Prostate gland (tissue), 2 donors: ENCODE results near the gene E2F4. TPM values are rescaled to one million over a fixed set of nuclear protein-coding genes. Genes with fewer than 3 reads are reported as not detected.

Source experiments
- DNase-seq: peaks from one replicate; pipeline ENCODE4 v3.0.0-alpha.2; 2019; ENCODE audit warnings: low spot score
- H3K27ac ChIP-seq, 2 donors: fragments of 200-600 bp; sonication (generic); 2 replicates each; pipeline ENCODE4 v1.5.1; 2017 to 2019
- H3K27me3 ChIP-seq: fragments of 200-600 bp; sonication (generic); replicated peaks from 2 replicates; pipeline ENCODE4 v1.5.1; 2019; ENCODE audit not compliant: insufficient read depth
- H3K36me3 ChIP-seq, 2 donors: fragments of 200-600 bp; sonication (generic); 1 replicate in 1 of 2; 2 replicates in 1 of 2; pipeline versions ENCODE4 v1.5.1 to v1.8.1; 2017 to 2019
- H3K4me1 ChIP-seq: fragments of 200-600 bp; sonication (generic); replicated peaks from 2 replicates; pipeline ENCODE4 v1.5.1; 2019
- H3K4me3 ChIP-seq, 2 donors: fragments of 200-600 bp; sonication (generic); 2 replicates each; pipeline ENCODE4 v1.5.1; 2017 to 2019
- H3K9me3 ChIP-seq: fragments of 200-600 bp; sonication (generic); 2 replicates; pipeline ENCODE4 v1.5.1; 2017
- POLR2A ChIP-seq: fragments of 450-650 bp; IDR thresholded peaks from one replicate; pipeline ENCODE4 v1.6.1; 2016; ENCODE audit warnings: antibody characterized with exemption, mild to moderate bottlenecking
- POLR2AphosphoS5 ChIP-seq: sonication (generic); formaldehyde crosslinking; IDR thresholded peaks from one replicate; pipeline ENCODE4 v1.6.1; 2017; ENCODE audit warnings: antibody characterized with exemption
- WGBS: methylation state at CpG from one replicate; pipeline ENCODE4 v1.1.5; 2018; 5-methylcytosine and 5-hydroxymethylcytosine counted together
- intact Hi-C: fragments of 100-400 bp; cut with DNase I; formaldehyde crosslinking; loops from one replicate; pipeline ENCODE4 v1.14.2; 2022
- total RNA-seq, 2 donors: library from RNA; depleted of rRNA; stranded (reverse); fragments of >200 nt; gene quantifications; one replicate each; pipeline ENCODE4 v1.1.0, GENCODE V29; 2016
- TF ChIP-seq, protein P1 (sequence below), 4 experiments: fragments of 200-600 bp in 2 of 4; fragments of 450-650 bp in 2 of 4; sonication (generic) in 2 of 4; IDR thresholded peaks; 1 replicate in 3 of 4; 2 replicates in 1 of 4; pipeline ENCODE4 v1.5.1; 2016 to 2019; ENCODE audit warnings: antibody characterized with exemption in 4 of 4, mild to moderate bottlenecking in 2 of 4, moderate library complexity in 2 of 4

The E2F4 gene
- total RNA-seq, 2 donors from 2014 or later = 91.6 to 105 TPM

DNA sequence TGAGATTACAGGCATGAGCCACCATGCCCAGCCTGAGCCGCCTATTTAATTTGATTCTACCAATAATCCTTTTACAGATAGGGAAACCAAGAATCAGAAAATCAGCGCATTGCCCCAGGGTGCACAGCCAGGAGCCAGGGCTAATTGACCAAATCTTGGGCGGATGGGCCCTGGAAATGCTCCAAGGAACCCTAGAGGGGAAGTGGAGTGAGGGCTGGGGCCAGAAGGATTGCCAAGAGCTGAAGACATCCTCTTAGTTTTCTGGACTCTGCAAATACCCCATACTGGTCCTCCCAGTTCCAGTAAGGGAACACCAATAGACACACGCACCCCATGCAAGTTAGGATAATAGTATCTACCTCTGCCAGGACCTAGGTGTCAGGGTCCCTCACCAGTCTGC is 51.5 kb downstream of the E2F4 start:
- Histone ChIP-seq H3K4me3 (no peak overlapping the region), H3K9me3 (no peaks in the 10 kb centered on the region), H3K27ac (peak overlapping the region in 1 of 2 donors; percentile 48), H3K27me3 (no peaks in the 10 kb centered on the region), H3K36me3 (no peaks in the 10 kb centered on the region), H3K4me1 (peaks cover 24% of the 10 kb centered on the region)
- no peak for DNase-seq
- intact Hi-C loops = no loop called here
- TF ChIP-seq, protein P1, sequence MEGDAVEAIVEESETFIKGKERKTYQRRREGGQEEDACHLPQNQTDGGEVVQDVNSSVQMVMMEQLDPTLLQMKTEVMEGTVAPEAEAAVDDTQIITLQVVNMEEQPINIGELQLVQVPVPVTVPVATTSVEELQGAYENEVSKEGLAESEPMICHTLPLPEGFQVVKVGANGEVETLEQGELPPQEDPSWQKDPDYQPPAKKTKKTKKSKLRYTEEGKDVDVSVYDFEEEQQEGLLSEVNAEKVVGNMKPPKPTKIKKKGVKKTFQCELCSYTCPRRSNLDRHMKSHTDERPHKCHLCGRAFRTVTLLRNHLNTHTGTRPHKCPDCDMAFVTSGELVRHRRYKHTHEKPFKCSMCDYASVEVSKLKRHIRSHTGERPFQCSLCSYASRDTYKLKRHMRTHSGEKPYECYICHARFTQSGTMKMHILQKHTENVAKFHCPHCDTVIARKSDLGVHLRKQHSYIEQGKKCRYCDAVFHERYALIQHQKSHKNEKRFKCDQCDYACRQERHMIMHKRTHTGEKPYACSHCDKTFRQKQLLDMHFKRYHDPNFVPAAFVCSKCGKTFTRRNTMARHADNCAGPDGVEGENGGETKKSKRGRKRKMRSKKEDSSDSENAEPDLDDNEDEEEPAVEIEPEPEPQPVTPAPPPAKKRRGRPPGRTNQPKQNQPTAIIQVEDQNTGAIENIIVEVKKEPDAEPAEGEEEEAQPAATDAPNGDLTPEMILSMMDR (IDR thresholded peaks at IDR 0.05) = no peak
- no peak for TF ChIP-seq POLR2AphosphoS5
- TF ChIP-seq POLR2A = no peak
- 76% methylated on average over 4 of the region's 4 CpGs for WGBS

DNA sequence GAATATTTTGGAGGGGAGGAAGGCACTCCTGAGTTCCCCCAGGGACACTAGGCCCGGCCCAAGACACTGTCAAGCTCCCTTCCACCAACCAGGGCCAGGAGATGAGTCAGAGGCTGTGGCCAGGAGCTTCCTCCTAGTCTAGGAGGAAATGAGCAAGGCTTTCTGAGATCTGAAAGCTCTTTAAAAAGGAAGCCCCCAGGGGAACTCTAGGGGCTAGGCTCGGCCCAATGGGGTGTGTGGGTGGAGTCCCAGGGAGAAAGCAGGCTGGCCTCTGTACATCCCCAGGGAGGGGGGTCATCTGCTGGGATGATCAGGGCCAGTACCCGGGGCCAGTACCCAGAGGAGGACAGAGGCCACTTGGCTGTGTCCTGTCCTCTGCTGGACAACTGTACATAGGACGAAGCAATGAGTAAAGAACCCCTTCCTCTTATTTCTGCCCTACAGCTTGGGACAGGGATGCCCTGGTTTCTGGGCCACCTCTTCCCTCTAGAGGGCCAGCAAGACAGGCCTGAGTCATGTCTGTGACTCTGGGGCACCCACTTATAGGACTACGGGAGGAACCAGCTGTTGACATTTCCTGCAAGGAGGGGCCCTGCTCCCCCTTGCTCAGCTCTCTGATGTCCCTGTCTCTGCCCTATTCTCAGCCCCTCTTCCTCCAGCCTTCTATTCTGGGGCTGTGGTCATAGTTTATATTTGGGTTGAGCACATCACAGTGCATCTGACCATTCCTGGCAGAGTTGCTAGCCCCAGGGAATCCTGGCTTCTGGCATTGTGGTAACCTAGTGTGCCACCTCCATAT is 52.6 kb downstream of the E2F4 start:
- DNase-seq = no peak
- no peak for TF ChIP-seq POLR2A
- TF ChIP-seq POLR2AphosphoS5 = no peak
- TF ChIP-seq, protein P1 (IDR thresholded peaks at IDR 0.05) = no peak
- H3K27ac ChIP-seq = peak overlapping the region; percentile 48 to 83
- WGBS = 55% methylated on average over 5 of the region's 5 CpGs
- H3K27me3 ChIP-seq = peaks cover 1% of the 10 kb centered on the region
- peaks cover 24% of the 10 kb centered on the region for H3K4me1 ChIP-seq
- H3K4me3 ChIP-seq = no peak overlapping the region
- intact Hi-C loops = no loop called here
- no peaks in the 10 kb centered on the region for H3K9me3 ChIP-seq
- no peaks in the 10 kb centered on the region for H3K36me3 ChIP-seq

DNA sequence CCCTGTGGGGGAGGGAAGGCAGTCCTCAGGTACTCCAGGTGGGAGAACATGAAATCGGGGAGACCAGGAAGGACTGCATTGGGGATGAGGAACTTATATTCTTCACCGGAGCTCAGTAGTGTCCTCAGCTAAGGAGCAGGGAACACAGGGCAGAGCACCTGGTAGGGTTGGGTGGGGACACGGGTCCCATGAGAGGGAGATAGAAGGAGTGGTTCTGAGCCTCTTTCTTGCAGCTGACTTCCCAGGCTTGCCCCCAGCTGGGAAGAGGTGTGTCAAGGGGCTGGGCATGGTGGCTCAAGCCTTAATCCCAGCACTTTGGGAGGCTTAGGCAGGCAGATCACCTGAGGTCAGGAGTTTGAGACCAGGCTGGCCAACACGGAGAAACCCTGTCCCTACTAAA is 53.2 kb downstream of the E2F4 start:
- WGBS = 83% methylated on average over 4 of the region's 4 CpGs
- no peak overlapping the region for H3K4me3 ChIP-seq
- TF ChIP-seq POLR2A (no peak), POLR2AphosphoS5 (no peak)
- TF ChIP-seq, protein P1 (IDR thresholded peaks at IDR 0.05) = no peak
- peaks cover 4% of the 10 kb centered on the region for H3K27me3 ChIP-seq
- H3K27ac ChIP-seq = peak overlapping the region; percentile 83 to 86
- H3K9me3 ChIP-seq = no peaks in the 10 kb centered on the region
- intact Hi-C loops = no loop called here
- H3K4me1 ChIP-seq = peaks cover 24% of the 10 kb centered on the region
- DNase-seq = no peak
- no peaks in the 10 kb centered on the region for H3K36me3 ChIP-seq

DNA sequence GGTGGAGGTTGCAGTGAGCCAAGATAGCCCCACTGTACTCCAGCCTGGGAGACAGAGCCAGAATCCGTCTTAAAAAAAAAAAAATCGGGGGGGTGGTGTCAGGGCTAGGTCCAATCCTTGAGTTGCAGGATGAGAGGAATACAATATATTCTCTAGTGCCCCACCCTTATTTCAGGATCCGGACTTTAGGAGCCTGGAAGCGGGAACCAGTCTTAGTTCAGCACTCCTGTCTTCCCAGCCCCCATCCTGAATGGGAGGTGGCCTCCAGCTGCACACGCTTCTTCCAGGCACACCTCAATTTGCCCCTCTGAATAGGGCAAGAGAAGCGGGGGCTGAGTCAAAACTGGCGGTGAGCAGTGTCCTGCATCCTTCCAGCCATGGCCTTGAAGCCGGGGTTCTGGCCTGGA is 53.7 kb downstream of the E2F4 start:
- Histone ChIP-seq H3K27me3 (peaks cover 4% of the 10 kb centered on the region), H3K27ac (peak overlapping the region; percentile 83 to 86), H3K4me3 (peak overlapping the region; percentile 61 to 70), H3K36me3 (no peaks in the 10 kb centered on the region), H3K9me3 (no peaks in the 10 kb centered on the region), H3K4me1 (peaks cover 20% of the 10 kb centered on the region)
- WGBS = 18% methylated on average over 8 of the region's 8 CpGs
- intact Hi-C loops = no loop called here
- no peak for TF ChIP-seq POLR2A
- TF ChIP-seq POLR2AphosphoS5 = peak; percentile 36
- DNase-seq = no peak

DNA sequence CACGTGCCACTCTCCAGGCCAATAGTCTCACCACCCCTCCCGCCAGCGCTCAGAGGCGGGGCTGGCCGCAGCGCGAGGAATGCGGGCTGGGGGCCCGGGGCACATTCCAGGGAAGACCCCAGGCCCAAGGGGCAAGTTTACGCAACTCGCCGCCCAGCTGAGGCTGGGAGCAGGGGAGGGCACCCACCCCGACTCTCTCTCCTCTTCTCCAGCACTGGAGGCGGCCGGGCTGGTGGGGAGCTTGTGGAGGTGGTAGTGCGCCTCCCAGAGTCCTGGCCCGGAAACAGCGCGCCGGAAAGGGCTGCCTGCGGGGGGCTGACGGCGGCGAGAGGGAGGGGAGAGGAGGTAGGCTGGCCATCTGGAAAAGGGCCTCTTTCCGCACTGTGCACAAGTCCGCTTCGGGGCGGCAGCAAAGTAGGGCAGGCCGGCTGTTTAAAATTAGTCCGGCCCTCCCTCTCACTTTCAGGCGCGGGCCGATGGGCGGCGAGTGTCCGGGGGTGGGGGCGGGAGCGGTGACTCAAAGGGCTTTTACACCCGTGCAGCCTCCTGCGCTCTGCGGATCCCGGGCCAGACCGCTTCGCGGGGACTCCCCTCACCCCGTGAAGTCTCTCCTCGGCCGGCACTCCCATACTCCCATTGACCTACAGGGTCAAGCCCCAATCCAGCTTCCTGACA is 54.3 kb downstream of the E2F4 start:
- intact Hi-C loops = no loop called here
- no peaks in the 10 kb centered on the region for H3K36me3 ChIP-seq
- TF ChIP-seq, protein P1 (IDR thresholded peaks at IDR 0.05) = peak in 3 of 4 experiments; percentile 9 to 42 (median 30)
- no peak for TF ChIP-seq POLR2AphosphoS5
- peak; percentile 10 for TF ChIP-seq POLR2A
- peak overlapping the region; percentile 83 to 86 for H3K27ac ChIP-seq
- peaks cover 14% of the 10 kb centered on the region for H3K4me1 ChIP-seq
- H3K27me3 ChIP-seq = peaks cover 4% of the 10 kb centered on the region
- under 1% methylated on average over 42 of the region's 48 CpGs for WGBS
- no peaks in the 10 kb centered on the region for H3K9me3 ChIP-seq
- H3K4me3 ChIP-seq = peak overlapping the region; percentile 61 to 70
- DNase-seq = peak; percentile 58
